ENCODE data around the gene ZNF680. TPM values are rescaled to one million over a fixed set of nuclear protein-coding genes. Genes with fewer than 3 reads are reported as not detected.
"Not testable (repeated sequence)": the region's sequence is repeated elsewhere in the genome, so short reads cannot be mapped to it uniquely, and the experiment has no call there.

ZNF680 gene
- total RNA-seq (2014; rRNA removed; shearing (Covaris generic); ENCODE audit: low replicate concordance): 5.5 and 15.7 TPM in 2 replicates

DNA sequence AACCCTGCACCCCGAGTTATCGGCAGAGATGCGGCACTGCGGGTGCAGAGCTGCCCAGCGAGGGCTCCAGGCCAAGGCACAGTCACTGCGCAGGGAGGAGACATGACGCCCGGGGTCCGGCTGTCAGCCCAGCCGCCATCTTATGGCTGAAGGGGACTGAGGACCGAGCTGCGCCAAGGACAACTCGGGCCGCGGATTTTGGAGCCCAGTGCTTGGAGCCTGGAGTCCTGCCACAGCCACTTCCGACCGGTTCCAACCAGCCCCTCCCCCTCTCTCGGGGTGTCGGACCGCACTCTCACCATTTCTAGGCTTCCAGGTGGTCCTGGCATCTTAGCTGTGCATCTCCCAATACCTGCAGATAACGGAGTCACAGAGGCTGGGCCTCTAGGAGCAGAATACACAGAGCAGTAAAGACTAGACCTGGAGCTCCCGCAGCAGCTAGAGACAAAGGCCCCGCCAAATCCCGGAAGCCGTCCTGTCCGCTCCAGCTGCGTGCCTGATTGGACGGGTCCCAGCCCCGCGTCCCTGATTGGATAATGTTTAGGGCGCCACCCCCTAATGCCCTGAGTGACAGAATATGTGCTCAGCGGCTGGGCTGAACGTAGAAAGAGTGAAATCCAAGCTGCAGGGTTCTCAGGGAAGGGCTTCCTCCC lies at the start of gene ZNF680:
ZNF680 (minus strand) TSS at position 446 of the 653 bp plus-strand sequence; CDS start at position 329, 117 bp downstream.
- H3K27me3 ChIP-seq: no peaks in the 10 kb centered on the region
- DNase-seq: peak; percentile 94
- H3K36me3 ChIP-seq: peaks cover 6% of the 10 kb centered on the region; the same call in 1 of the 2 replicates
- H3K4me3 ChIP-seq: peak within 1 kb of the TSS; percentile 87
- H3K9me3 ChIP-seq: no peaks in the 10 kb centered on the region

DNA sequence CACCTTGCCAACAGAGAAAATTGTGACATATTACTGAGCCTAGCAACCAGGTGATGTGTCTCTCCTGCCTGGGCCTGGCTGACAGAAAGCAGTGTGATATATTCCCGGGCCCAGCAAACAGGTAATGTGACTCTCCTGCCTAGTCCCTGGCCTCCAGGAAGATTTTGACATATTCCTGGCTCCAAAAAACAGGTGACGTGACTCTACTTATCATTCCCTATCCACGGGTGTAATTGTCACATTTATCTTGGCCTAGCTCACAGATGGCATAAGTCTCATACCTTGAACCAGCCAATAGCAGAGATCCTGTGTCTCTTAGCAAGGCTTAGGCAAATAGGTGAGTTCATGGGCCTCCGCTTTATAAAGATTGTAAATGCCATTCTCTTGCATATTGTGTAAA lies 49.6 kb upstream of the ZNF680 start:
- DNase-seq: no peak
- Histone ChIP-seq H3K27me3 (no peaks in the 10 kb centered on the region), H3K9me3 (no peaks in the 10 kb centered on the region), H3K36me3 (no peaks in the 10 kb centered on the region), H3K4me3 (no peak overlapping the region)

DNA sequence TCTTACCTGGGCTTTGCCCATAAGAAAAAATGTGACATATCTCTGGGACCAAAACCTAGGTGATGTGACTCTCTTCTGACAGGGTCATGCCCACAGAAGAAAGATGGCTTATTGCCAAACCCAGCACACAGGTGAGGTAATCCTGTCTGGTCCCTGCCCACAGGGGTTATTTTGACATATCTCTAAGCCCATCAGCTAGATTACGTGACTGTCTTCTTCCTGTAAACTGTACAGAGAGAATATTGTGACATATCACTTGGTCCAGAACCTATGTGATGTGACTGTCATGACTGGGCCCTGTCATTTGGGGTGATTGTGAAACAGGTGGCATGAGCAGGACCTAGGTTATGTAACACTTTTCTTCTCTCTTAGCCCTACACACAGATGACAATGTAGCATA lies 48.8 kb upstream of the ZNF680 start:
- H3K4me3 ChIP-seq: no peak overlapping the region
- H3K36me3 ChIP-seq: no peaks in the 10 kb centered on the region
- H3K9me3 ChIP-seq: no peaks in the 10 kb centered on the region
- no peaks in the 10 kb centered on the region for H3K27me3 ChIP-seq
- no peak for DNase-seq

DNA sequence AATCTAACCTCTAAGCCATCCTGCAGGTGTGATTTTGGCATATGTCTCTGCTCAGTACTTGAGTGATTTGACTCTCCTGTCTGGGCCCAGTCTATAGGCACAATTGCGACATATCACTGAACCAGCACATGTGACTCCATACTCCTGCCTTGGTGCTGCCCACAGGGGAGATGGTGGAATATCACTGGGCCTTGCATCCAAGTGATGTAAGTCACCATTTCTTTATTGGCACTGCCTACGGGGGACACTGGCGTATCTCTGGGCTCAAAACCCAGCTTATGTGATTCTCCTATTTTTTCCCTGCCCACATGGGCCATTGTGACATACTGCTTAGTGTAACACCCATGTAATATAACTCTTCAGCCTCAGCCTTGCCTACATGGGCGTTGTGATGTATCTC lies 48.1 kb upstream of the ZNF680 start:
- no peak for DNase-seq

DNA sequence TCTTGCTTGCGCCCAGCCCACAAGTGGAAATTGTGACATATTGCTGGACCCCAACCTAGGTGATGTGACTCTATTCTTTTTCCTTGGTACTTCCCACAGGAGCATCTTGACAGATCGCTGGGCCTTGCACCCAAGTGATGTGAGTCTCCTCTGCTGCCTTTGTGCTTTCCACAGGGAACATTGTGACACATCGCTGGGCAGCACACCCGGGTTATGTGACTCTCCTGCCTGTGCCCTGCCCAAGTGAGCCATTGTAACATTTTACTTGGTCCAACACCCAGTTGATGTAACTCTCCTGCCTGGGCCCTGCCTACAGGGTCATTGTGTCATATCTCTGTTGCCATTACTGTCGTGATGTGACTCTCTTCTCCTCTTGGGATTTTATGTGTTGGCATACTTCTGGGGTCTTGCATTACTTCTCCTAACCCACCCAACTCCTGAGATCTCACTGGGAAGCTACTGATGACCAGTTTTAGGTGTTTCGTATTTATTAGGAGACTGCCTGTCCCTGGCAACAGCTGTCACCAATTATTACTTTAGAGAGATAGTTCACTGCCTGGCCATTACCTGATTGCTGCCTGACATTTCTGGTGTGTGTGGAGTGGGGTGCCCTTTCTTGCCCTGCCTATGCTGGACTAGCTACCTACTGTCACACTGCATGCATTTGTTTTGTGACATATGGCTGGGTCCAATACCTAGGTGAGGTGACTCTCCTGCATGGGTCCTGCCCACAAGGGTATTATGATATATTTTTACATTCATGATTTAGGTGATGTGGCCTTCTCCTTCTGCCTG lies 45.4 kb upstream of the ZNF680 start:
- no peaks in the 10 kb centered on the region for H3K9me3 ChIP-seq
- no peak overlapping the region for H3K4me3 ChIP-seq
- no peaks in the 10 kb centered on the region for H3K36me3 ChIP-seq
- DNase-seq: no peak
- H3K27me3 ChIP-seq: no peaks in the 10 kb centered on the region

More for the DNA sequence above, 48.1 kb upstream of the ZNF680 start:
- Histone ChIP-seq H3K9me3 (no peaks in the 10 kb centered on the region), H3K4me3 (no peak overlapping the region), H3K27me3 (no peaks in the 10 kb centered on the region), H3K36me3 (no peaks in the 10 kb centered on the region)

DNA sequence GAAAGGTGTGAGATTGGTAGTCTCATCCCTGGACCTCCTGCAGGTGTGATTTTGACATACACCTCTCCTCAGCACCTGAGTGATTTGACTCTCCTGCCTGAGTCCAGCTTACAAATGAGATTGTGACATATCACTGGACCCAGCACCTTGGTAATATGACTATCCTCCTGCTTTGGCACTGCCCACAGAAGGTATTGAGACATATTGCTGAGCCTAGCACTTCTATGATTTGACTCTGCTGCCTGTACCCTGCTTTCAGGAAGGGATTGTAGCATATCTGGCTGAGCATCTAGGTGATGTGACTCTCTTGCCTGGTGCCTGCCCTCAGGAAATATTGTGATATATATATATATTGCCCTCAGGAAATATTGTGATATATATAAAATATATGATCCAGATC lies 43.5 kb upstream of the ZNF680 start:
- DNase-seq: no peak
- Histone ChIP-seq H3K4me3 (no peak overlapping the region), H3K36me3 (no peaks in the 10 kb centered on the region), H3K9me3 (no peaks in the 10 kb centered on the region), H3K27me3 (no peaks in the 10 kb centered on the region)

DNA sequence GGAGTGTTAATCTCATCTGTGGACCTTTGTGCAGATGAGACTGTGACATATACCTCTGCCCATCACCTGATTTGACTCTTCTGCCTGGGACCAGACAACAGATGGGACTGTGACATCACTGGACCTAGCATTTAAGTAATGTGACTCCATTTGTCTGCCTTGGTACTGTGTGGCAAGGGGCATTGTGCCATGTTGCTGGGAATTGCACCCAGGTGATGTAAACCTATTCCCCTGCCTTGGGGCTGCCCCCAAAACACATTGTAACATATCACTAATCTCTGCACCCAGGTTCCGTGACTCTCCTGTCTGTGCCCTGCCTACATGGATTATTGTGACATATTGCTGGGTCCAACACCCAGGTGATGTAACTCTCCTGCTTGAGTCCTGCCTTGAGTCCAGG lies 40.4 kb upstream of the ZNF680 start:
- no peak for DNase-seq
- H3K27me3 ChIP-seq: no peaks in the 10 kb centered on the region
- H3K9me3 ChIP-seq: no peaks in the 10 kb centered on the region
- no peak overlapping the region for H3K4me3 ChIP-seq
- no peaks in the 10 kb centered on the region for H3K36me3 ChIP-seq

DNA sequence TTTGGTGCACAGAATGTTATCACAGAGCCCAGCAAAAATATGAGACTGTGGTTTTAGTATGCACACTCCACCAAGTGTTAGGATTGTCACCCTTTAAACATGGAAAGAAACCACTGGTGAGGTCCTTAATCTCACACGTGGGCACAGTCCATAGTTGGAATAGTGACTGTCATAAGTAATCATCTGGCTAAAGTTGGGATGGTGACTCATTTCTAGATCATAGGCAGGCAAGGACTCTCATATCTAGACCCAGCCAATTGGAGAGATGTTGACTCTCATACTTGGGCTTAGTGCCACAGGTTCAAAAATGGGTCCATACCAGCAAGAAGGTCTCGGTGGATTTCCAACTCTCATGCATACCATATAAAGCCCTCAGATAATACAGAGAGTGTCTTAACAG lies 39.6 kb upstream of the ZNF680 start:
- H3K4me3 ChIP-seq: no peak overlapping the region
- no peaks in the 10 kb centered on the region for H3K36me3 ChIP-seq
- no peaks in the 10 kb centered on the region for H3K9me3 ChIP-seq
- no peak for DNase-seq
- no peaks in the 10 kb centered on the region for H3K27me3 ChIP-seq

DNA sequence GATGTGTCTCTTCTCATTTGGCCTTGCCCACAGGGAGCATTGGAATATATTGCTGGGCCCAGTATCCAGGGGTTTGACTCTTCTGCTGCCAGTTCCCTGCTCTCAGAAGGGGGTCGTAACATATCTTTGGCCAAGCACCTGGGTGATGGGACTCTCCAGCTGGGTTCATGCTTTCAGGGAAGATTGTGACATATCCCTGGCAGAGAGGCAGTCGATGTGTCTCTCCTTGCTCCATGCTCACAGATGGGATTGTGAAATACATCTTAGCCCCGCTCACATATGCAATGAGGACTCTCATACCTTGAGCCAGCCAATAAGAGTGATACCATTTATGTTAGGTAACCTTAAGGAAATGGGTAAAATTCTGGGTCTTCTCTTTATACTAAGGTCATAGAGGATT lies 39.2 kb upstream of the ZNF680 start:
- H3K27me3 ChIP-seq: no peaks in the 10 kb centered on the region
- H3K4me3 ChIP-seq: no peak overlapping the region
- H3K36me3 ChIP-seq: no peaks in the 10 kb centered on the region
- no peaks in the 10 kb centered on the region for H3K9me3 ChIP-seq
- no peak for DNase-seq

DNA sequence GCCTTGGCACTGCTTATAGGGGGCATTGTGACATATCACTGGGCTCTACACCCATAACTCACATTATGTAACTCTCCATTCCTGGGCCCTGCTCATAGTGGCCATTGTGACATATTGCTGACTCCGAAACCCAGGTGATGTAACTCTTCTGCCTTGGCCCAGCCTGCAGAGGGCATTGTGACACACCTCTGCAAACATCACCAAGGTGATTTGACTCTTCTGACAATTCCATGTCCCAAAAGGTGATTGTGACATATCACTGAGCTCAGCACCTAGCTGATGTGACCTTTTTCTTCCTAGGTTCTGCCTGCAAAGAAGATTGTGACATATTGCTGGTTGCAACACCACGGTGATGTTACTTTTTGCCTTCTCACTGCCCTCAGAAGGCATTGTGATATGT lies 36.5 kb upstream of the ZNF680 start:
- H3K9me3 ChIP-seq: no peaks in the 10 kb centered on the region
- no peaks in the 10 kb centered on the region for H3K27me3 ChIP-seq
- H3K36me3 ChIP-seq: no peaks in the 10 kb centered on the region
- H3K4me3 ChIP-seq: no peak overlapping the region
- no peak for DNase-seq

DNA sequence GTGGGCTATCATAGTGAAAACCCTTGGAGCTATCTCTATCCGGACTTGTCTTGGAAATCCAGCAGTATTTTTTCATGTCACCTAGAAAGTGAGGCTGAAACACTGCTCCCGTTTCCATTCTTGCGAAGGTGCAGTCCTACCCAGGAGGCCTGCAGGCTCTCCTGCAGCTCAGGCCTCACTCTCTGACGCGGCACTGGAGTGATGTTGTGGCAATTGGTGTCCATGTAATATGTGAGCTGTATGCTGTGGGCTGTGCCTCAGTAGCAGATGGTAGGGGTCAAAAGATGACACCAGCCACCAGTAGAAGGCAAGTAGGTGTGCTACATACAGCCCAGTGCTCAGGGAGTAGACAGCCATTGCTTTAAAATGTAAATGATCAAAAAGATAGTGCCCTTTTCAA lies 28.1 kb upstream of the ZNF680 start:
- no peaks in the 10 kb centered on the region for H3K27me3 ChIP-seq
- H3K4me3 ChIP-seq: no peak overlapping the region
- no peaks in the 10 kb centered on the region for H3K36me3 ChIP-seq
- DNase-seq: no peak
- H3K9me3 ChIP-seq: no peaks in the 10 kb centered on the region

DNA sequence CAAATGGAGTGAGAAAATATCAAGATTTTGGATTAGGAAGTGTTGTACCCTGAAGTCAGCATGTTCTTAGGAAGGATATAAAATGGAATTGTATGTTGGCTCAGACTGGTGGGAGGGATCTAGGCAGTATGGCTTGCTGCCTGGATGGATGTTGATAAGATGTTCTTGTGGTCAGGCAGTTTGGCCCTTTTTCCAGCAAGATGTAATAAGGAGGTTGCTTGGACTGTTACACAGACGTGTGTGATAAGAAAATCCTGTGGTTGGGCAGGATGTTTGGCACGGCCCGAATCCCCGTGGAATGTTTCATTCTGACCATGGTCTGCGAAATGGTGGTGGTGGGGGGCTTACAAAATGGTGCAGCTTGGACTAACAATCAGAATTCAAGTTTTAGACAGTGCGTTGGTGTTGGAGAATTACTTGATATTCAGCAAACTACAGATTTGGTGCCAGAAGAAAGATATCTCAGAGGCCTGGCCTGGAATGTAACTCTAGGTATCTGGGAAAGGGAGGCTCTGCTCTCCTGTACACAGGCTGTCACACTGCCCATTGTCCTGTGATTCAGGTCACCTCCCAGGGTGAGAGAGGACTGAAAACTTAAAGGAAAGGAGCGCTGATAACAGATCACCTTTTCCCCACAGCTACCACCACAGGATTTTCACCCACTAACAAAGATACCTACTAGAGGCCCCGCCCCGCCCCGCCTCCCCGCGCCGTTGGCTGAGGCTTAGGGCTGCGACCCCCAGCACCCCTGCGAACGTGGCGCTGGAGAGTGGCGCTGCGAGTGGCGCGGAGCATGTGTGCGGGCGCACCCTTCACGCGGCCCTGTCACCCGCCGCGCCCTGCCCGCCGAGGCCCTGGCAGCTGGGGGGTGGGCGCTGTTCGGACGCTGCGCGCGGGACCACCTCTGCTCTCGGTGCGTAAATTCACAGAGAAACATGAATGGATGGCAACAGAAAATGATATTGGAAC lies 19.3 kb upstream of the ZNF680 start:
- no peak overlapping the region for H3K4me3 ChIP-seq
- no peaks in the 10 kb centered on the region for H3K9me3 ChIP-seq
- no peaks in the 10 kb centered on the region for H3K27me3 ChIP-seq
- H3K36me3 ChIP-seq: no peaks in the 10 kb centered on the region
- DNase-seq: peak; percentile 2

DNA sequence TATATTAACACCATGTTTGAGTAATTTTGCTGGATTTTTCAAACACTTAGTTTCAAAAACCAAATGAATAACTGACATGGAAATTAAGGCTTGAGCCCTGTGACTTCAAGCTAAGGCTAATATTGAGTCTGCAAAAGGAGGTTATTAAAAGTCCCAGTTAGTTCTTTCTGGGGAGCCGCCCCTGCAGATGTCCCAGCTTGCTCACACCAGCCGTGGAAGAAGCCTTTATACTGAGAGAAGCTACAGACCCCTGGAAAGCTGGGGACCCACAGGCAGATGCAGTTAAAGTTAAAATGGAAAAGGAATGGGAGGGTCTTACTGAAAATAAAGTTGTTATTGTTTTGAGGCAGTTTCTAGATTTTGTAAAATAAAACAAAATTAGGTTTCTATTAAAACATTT lies 18.5 kb upstream of the ZNF680 start:
- Histone ChIP-seq H3K27me3 (no peaks in the 10 kb centered on the region), H3K9me3 (no peaks in the 10 kb centered on the region), H3K4me3 (no peak overlapping the region), H3K36me3 (no peaks in the 10 kb centered on the region)
- DNase-seq: no peak

DNA sequence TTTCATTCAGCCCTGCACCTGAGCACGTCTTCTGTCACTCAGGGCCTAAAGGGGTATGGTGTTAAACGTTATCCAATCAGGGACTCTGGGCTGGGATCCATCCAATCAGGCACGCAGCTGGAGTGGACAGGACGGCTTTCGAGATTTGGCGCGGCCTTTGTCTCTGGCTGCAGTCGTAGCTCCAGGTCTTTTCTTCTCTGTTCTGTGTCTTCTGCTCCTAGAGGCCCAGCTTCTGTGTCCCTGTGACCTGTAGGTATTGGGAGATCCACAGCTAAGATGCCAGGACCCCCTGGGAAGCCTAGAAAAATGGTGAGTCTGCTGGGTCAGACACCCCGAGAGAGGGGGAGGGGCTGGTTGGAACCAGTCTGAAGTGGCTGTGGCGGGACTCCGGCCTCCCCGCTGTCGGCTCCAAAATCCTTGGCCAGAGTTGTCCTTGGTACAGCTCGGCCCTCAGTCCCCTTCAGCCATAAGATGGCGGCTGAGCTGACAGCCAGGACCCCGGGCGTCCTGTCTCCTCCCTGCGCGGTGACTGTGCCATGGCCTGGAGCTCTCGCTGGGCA lies 11.7 kb upstream of the ZNF680 start:
- no peak for DNase-seq
- H3K27me3 ChIP-seq: no peaks in the 10 kb centered on the region
- no peak overlapping the region for H3K4me3 ChIP-seq
- H3K9me3 ChIP-seq: no peaks in the 10 kb centered on the region
- H3K36me3 ChIP-seq: no peaks in the 10 kb centered on the region

DNA sequence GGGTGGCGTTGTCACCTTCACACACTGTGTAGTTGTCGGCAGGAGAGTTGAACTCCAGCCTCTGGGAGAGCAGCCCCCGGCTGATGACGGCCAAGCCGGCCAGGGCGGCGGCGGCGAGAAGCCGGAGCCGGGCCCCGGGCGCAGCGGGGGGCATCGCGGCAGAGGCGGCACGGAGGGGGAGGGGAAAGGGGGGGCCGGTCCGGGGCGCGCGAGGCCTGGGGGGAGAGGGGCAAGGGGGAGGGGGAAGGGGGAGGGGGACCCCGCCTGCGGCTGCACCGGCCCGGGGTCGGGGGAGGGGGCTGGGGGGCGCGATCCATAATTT lies 7.4 kb upstream of the ZNF680 start:
- not testable (repeated sequence) for H3K4me3 ChIP-seq, DNase-seq, H3K9me3 ChIP-seq, H3K27me3 ChIP-seq, H3K36me3 ChIP-seq

DNA sequence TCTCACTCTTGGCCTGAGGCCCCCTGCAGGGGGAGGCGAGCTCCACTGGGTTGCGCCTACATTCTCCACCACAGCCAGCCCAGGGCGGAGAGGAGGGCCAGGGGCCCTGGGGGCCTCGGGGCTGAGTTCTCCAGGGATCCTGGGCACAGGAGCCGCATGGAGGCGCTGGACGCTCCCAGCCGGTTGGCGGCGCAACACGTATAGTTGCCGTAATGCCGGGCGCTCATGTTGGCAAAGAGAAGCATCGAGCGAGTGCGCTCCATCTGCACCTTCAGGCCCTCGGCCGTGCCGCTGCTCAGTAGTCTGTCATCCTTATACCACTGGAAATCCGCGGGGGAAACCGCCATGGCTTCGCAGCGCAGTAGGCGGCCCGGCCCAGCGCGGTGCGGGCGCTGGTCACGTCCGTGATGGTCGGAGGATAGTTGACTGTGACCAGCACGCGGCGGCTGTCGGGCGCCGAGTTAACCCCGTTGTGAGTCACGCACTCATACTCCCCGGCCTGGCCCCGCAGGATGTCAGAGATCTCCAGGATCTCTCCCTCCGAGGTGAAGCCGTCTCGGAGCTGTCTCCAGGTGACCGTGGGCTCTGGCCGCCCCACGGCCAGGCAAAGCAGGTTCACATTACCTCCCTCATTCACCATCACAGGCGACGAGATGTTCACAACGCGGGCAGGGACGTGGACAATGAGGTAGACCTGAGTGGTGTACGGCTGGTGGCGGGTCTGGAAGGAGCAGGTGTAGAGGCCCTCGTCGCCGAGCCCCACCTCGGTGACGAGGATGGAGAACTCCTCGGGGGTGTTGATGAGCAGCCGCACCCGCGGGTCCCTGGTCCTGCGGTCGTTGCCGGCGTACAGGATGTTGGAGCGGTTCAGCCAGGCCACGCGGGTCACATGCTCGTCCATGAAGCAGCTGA lies 6.8 kb upstream of the ZNF680 start:
- peak; percentile 8 for DNase-seq
- not testable (repeated sequence) for H3K36me3 ChIP-seq, H3K4me3 ChIP-seq, H3K27me3 ChIP-seq, H3K9me3 ChIP-seq
